Measurements from ENCODE around the gene EFCAB6. TPM values are rescaled to one million over a fixed set of nuclear protein-coding genes. Genes with fewer than 3 reads are reported as not detected.

The EFCAB6 gene
- total and polyA plus RNA-seq, 10 donors, result 0.07 to 2.8 (median 0.78) TPM

GRCh38 chr22:43483266-43483665 is 328.8 kb downstream of the EFCAB6 start:
- WGBS, 5 donors, result 84 to 94% (median 87%) methylated on average over 13 of the region's 13 CpGs
- no peak for DNase-seq

GRCh38 chr22:43482318-43482625 is 329.8 kb downstream of the EFCAB6 start:
- H3K4me1 ChIP-seq, result peaks cover 0 to 22% (median 5%) of the 10 kb centered on the region in 6 donors
- DNase-seq, result peak; percentile 63
- no peak for TF ChIP-seq POLR2A (IDR thresholded peaks at IDR 0.05)
- no peak for TF ChIP-seq CTCF (IDR thresholded peaks at IDR 0.05 in 8 of 11, conservative IDR thresholded peaks at IDR 0.05 in 3 of 11)
- TF ChIP-seq POLR2AphosphoS5 (IDR thresholded peaks at IDR 0.05), result no peak
- no peaks in the 10 kb centered on the region for H3K9me3 ChIP-seq
- 39 to 67% (median 44%) methylated on average over 8 of the region's 8 CpGs for WGBS, 5 donors
- no peak overlapping the region for H3K4me3 ChIP-seq
- H3K36me3 ChIP-seq, result no peaks in the 10 kb centered on the region
- peaks cover 0 to 26% (median 0%) of the 10 kb centered on the region in 7 donors for H3K27me3 ChIP-seq (replicated peaks in 1 of 7)
- intact Hi-C loops (cut with DNase I; ENCODE audit: low total_unique reads), result no loop called here
- H3K27ac ChIP-seq, result peak overlapping the region in 1 of 8 donors; percentile 49

More at GRCh38 chr22:43483266-43483665, 328.8 kb downstream of the EFCAB6 start:
- no peak for TF ChIP-seq POLR2AphosphoS5 (IDR thresholded peaks at IDR 0.05)
- no peak for TF ChIP-seq POLR2A (IDR thresholded peaks at IDR 0.05)
- no peak for TF ChIP-seq CTCF (IDR thresholded peaks at IDR 0.05 in 8 of 11, conservative IDR thresholded peaks at IDR 0.05 in 3 of 11)
- H3K27me3 ChIP-seq (replicated peaks in 1 of 7), result peaks cover 0 to 36% (median 0%) of the 10 kb centered on the region in 7 donors
- no peaks in the 10 kb centered on the region for H3K36me3 ChIP-seq
- H3K4me3 ChIP-seq, result no peak overlapping the region
- H3K4me1 ChIP-seq, result peaks cover 0 to 22% (median 5%) of the 10 kb centered on the region in 6 donors
- H3K9me3 ChIP-seq, result no peaks in the 10 kb centered on the region
- no peak overlapping the region for H3K27ac ChIP-seq
- intact Hi-C loops (cut with DNase I; ENCODE audit: low total_unique reads), result no loop called here

- Histone ChIP-seq H3K4me3 (peak overlapping the region in 4 of 8 donors; percentile 20 to 56 (median 26)), H3K27me3 (replicated peaks in 1 of 7) (peaks cover 0 to 21% (median 0%) of the 10 kb centered on the region in 7 donors), H3K27ac (peak overlapping the region in 3 of 8 donors; percentile 23 to 49 (median 31)), H3K36me3 (no peaks in the 10 kb centered on the region), H3K9me3 (no peaks in the 10 kb centered on the region), H3K4me1 (peaks cover 0 to 22% (median 5%) of the 10 kb centered on the region in 6 donors)
- TF ChIP-seq POLR2A (IDR thresholded peaks at IDR 0.05) (no peak), CTCF (IDR thresholded peaks at IDR 0.05 in 8 of 11, conservative IDR thresholded peaks at IDR 0.05 in 3 of 11) (peak in 4 of 11 experiments; percentile 18 to 43 (median 28))
- DNase-seq, result peak; percentile 78
- intact Hi-C loops (cut with DNase I; ENCODE audit: low total_unique reads), result no loop called here
- 17 to 28% (median 19%) methylated on average over 18 of the region's 18 CpGs for WGBS, 5 donors
These were observed 330.4 kb downstream of the EFCAB6 start for GRCh38 chr22:43481568-43482317.

GRCh38 chr22:43479962-43480361 is 332.1 kb downstream of the EFCAB6 start:
- 40 to 64% (median 53%) methylated on average over 7 of the region's 7 CpGs for WGBS, 5 donors
- peaks cover 0 to 22% (median 5%) of the 10 kb centered on the region in 6 donors for H3K4me1 ChIP-seq
- no peaks in the 10 kb centered on the region for H3K9me3 ChIP-seq
- DNase-seq, result no peak
- intact Hi-C loops (cut with DNase I; ENCODE audit: low total_unique reads), result no loop called here
- H3K27ac ChIP-seq, result no peak overlapping the region
- no peak for TF ChIP-seq CTCF (IDR thresholded peaks at IDR 0.05 in 8 of 11, conservative IDR thresholded peaks at IDR 0.05 in 3 of 11)
- no peak for TF ChIP-seq POLR2A (IDR thresholded peaks at IDR 0.05)
- TF ChIP-seq POLR2AphosphoS5 (IDR thresholded peaks at IDR 0.05), result no peak
- no peak overlapping the region for H3K4me3 ChIP-seq
- H3K36me3 ChIP-seq, result no peaks in the 10 kb centered on the region
- H3K27me3 ChIP-seq (replicated peaks in 1 of 7), result peaks cover 0 to 7% (median 0%) of the 10 kb centered on the region in 7 donors
